HepG2 (cell line): Measurements from ENCODE around the gene P4HTM. TPM values are rescaled to one million over a fixed set of nuclear protein-coding genes. Genes with fewer than 3 reads are reported as not detected.

ENCODE experiments used
- BCL3 ChIP-seq: sonication (generic); formaldehyde crosslinking; IDR thresholded peaks from 2 replicates; pipeline ENCODE4 v1.5.1; 2020; ENCODE audit warnings: mild to moderate bottlenecking, missing genetic modification reagents, moderate library complexity
- CEBPG ChIP-seq: IDR thresholded peaks from 2 replicates; pipeline ENCODE4 v1.6.1; 2016
- JUN ChIP-seq: sonication (generic); formaldehyde crosslinking; IDR thresholded peaks from 2 replicates; pipeline ENCODE4 v1.4.0; 2020; ENCODE audit warnings: mild to moderate bottlenecking, missing genetic modification reagents
- MLLT10 ChIP-seq: sonication (generic); formaldehyde crosslinking; IDR thresholded peaks from 2 replicates; pipeline ENCODE4 v1.4.0; 2020; ENCODE audit warnings: missing genetic modification reagents
- MTF1 ChIP-seq: sonication (generic); formaldehyde crosslinking; IDR thresholded peaks from 2 replicates; pipeline ENCODE4 v1.5.0; 2020; ENCODE audit warnings: missing genetic modification reagents
- MTF2 ChIP-seq: sonication (generic); formaldehyde crosslinking; IDR thresholded peaks from 2 replicates; pipeline ENCODE4 v1.5.0; 2020; ENCODE audit warnings: missing genetic modification reagents, borderline replicate concordance
- MZF1 ChIP-seq: sonication (generic); formaldehyde crosslinking; IDR thresholded peaks from 2 replicates; pipeline ENCODE4 v1.8.1; 2023; ENCODE audit warnings: mild to moderate bottlenecking, missing genetic modification reagents, borderline replicate concordance
- NFAT5 ChIP-seq: sonication (generic); formaldehyde crosslinking; IDR thresholded peaks from 2 replicates; pipeline ENCODE4 v1.4.0; 2020; ENCODE audit warnings: missing genetic modification reagents
- NFATC3 ChIP-seq: sonication (generic); formaldehyde crosslinking; IDR thresholded peaks from 2 replicates; pipeline ENCODE4 v1.5.1; 2020; ENCODE audit warnings: mild to moderate bottlenecking, missing genetic modification reagents
- POGZ ChIP-seq: sonication (generic); formaldehyde crosslinking; IDR thresholded peaks from 2 replicates; pipeline ENCODE4 v1.4.0; 2020; ENCODE audit warnings: mild to moderate bottlenecking, missing genetic modification reagents
- SYNCRIP ChIP-seq: fragments of 200-400 bp; formaldehyde crosslinking; IDR thresholded peaks from 2 replicates; pipeline ENCODE4 v1.6.1; 2018; ENCODE audit warnings: mild to moderate bottlenecking, low read depth, low read length; ENCODE audit not compliant: insufficient read depth
- ZBTB38 ChIP-seq: sonication (generic); formaldehyde crosslinking; IDR thresholded peaks from 2 replicates; pipeline ENCODE4 v1.5.1; 2020; ENCODE audit warnings: mild to moderate bottlenecking, missing genetic modification reagents
- ZBTB42 ChIP-seq: sonication (generic); formaldehyde crosslinking; IDR thresholded peaks from 2 replicates; pipeline ENCODE4 v1.5.0; 2020; ENCODE audit warnings: mild to moderate bottlenecking, missing genetic modification reagents
- ZFP36L2 ChIP-seq: sonication (generic); formaldehyde crosslinking; IDR thresholded peaks from 2 replicates; pipeline ENCODE4 v1.4.0; 2020; ENCODE audit warnings: missing genetic modification reagents
- ZNF251 ChIP-seq: sonication (generic); formaldehyde crosslinking; IDR thresholded peaks from 2 replicates; pipeline ENCODE4 v1.9.0; 2021; ENCODE audit warnings: mild to moderate bottlenecking, missing genetic modification reagents
- ZNF3 ChIP-seq: IDR thresholded peaks from 2 replicates; pipeline ENCODE4 v1.7.0; 2017; ENCODE audit warnings: inconsistent platforms
- ZNF530 ChIP-seq: sonication (generic); formaldehyde crosslinking; IDR thresholded peaks from 2 replicates; pipeline ENCODE4 v1.5.0; 2020; ENCODE audit warnings: low read depth, mild to moderate bottlenecking, missing genetic modification reagents
- ZNF639 ChIP-seq: conservative IDR thresholded peaks from 2 replicates; pipeline ENCODE4 v1.6.1; 2018; ENCODE audit warnings: missing genetic modification reagents
- ZSCAN30 ChIP-seq: sonication (generic); formaldehyde crosslinking; IDR thresholded peaks from 2 replicates; pipeline ENCODE4 v1.5.0; 2020; ENCODE audit warnings: mild to moderate bottlenecking, missing genetic modification reagents
- ZUFSP ChIP-seq: sonication (generic); formaldehyde crosslinking; IDR thresholded peaks from 2 replicates; pipeline ENCODE4 v1.9.0; 2021; ENCODE audit warnings: missing genetic modification reagents, mild to moderate bottlenecking, borderline replicate concordance
- ZZZ3 ChIP-seq: sonication (generic); formaldehyde crosslinking; IDR thresholded peaks from 2 replicates; pipeline ENCODE4 v1.4.0; 2020; ENCODE audit warnings: missing genetic modification reagents, mild to moderate bottlenecking, borderline replicate concordance
- polyA plus RNA-seq, 8 experiments: library from polyadenylated mRNA; depleted of rRNA in 3 of 8; stranded (reverse) in 7 of 8; unstranded in 1 of 8; fragments of >200 nt; fragmentation: Illumina TruSeq in 4 of 8; extraction: Trizol in 4 of 8; gene quantifications; 2 replicates each; pipeline versions ENCODE4 v1.2.1 to v1.2.3, GENCODE V29; 2011 to 2016; ENCODE audit warnings: low read depth in 4 of 8, missing spikeins in 1 of 8, mixed read lengths in 1 of 8; ENCODE audit not compliant: insufficient read depth in 1 of 8
- total RNA-seq, 5 experiments: library from RNA; depleted of rRNA; stranded (reverse); fragments of >200 nt; fragmentation: Illumina TruSeq; extraction: Trizol; gene quantifications; 2 replicates each; pipeline ENCODE4 v1.2.3, GENCODE V29; 2016; ENCODE audit warnings: low read depth in 1 of 5

Gene P4HTM
- total and polyA plus RNA-seq, 2 of the 13 experiments (the other 11 are each of a cell fraction or from before 2014, with no cell fraction given): 0.01 TPM; not detected in 1

- TF ChIP-seq ZBTB42 (CRISPR knock-in tag) (no peak), MTF2 (CRISPR knock-in tag) (no peak), NFATC3 (CRISPR knock-in tag) (no peak), ZFP36L2 (CRISPR knock-in tag) (no peak), SYNCRIP (no peak), ZBTB38 (CRISPR knock-in tag) (no peak), JUN (no peak), BCL3 (CRISPR knock-in tag) (no peak; the same call in none of the 2 replicates), ZNF530 (CRISPR knock-in tag) (no peak), NFAT5 (CRISPR knock-in tag) (no peak), MTF1 (peak; percentile 25; the same call in 1 of the 2 replicates), ZZZ3 (no peak; the same call in 1 of the 2 replicates), ZNF639 (peak; percentile 95), ZNF251 (CRISPR knock-in tag) (no peak), CEBPG (CRISPR knock-in tag) (0 out of 2 replicates have a peak, but pooled peaks have one; percentile 8), ZNF3 (CRISPR knock-in tag) (no peak), MLLT10 (CRISPR knock-in tag) (peak; percentile 30; the same call in 1 of the 2 replicates), ZSCAN30 (CRISPR knock-in tag) (peak; percentile 97), ZUFSP (CRISPR knock-in tag) (no peak), POGZ (peak; percentile 88), MZF1 (CRISPR knock-in tag) (no peak)
These were observed 32.0 kb downstream of the P4HTM start, which contains the start of gene NDUFAF3 (continued) for GRCh38 chr3:49021813-49022687.
